ENCODE results near the gene TACR1. TPM values are rescaled to one million over a fixed set of nuclear protein-coding genes. Genes with fewer than 3 reads are reported as not detected.
A peak's percentile ranks its signal among the peaks of the same experiment; 100 is the strongest.

The TACR1 gene
- total and polyA plus RNA-seq, 2 experiments from 2014 or later = 3.5 to 7.3 TPM

DNA sequence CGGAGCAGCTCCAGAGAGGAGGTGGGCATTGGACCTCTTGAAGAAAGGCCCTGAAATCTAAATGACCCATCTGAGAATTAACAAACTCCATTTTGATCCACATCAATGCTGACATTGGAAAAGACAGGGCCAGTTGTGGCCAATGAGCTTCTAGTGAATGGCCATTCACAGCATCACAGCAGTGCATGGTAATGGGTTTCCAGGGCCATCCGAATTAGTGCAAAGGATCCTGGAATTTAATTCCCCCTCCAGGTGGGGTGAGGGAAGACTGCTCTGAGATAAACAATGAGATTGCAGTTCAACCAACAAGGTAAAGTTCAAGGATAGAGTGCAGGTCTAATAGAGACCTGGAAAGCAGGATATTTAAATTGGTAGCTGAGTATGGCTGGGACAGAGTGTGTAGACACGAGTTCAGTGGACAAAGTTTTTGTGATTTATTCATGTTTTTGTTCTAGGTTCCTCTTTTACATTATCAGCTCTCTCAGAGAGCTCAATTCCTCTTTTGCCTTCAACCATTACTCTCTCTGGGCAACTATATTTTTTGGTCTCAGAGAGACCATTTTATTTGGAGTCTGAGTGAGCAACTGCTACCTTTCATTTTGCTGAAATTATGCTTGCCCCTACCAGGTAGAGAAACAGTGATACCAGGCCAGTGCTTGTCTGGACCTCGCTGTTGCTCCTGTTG, 5.0 kb downstream of the TACR1 start:
- no peak overlapping the region for H3K27ac Mint-ChIP-seq
- Histone ChIP-seq H3K4me1 (ENCODE audit: insufficient read depth) (peaks cover 42% of the 10 kb centered on the region), H3K36me3 (ENCODE audit: insufficient read depth) (0 out of 2 replicates have a peak, but pooled peaks cover 2% of the 10 kb centered on the region), H4K20me1 (replicated peaks; ENCODE audit: insufficient read depth) (no peaks in the 10 kb centered on the region), H3K27ac (ENCODE audit: low read depth) (no peak overlapping the region), H2AFZ (no peak overlapping the region), H3K27me3 (ENCODE audit: insufficient read depth) (peaks cover 40% of the 10 kb centered on the region), H3K4me3 (no peak overlapping the region), H3F3A (replicated peaks; ENCODE audit: low read depth) (peaks cover 9% of the 10 kb centered on the region; the same call in 1 of the 2 replicates), H3K4me2 (no peak overlapping the region), H3K9me2 (ENCODE audit: insufficient read depth) (no peaks in the 10 kb centered on the region), H3K79me2 (replicated peaks; ENCODE audit: insufficient read depth) (no peaks in the 10 kb centered on the region)
- ATAC-seq = peak; percentile 38
- peaks cover 39% of the 10 kb centered on the region for H3K4me1 Mint-ChIP-seq
- H3K9me3 Mint-ChIP-seq = no peaks in the 10 kb centered on the region
- TF ChIP-seq EZH2 (IDR thresholded peaks at IDR 0.05; ENCODE audit: low read depth, unreplicated experiment) (no peak), STAT1 (IDR thresholded peaks at IDR 0.05; ENCODE audit: unreplicated experiment) (no peak), ZNF331 (CRISPR knock-in tag; IDR thresholded peaks at IDR 0.05; ENCODE audit: low read depth) (no peak), NANOG (IDR thresholded peaks at IDR 0.05; ENCODE audit: borderline replicate concordance) (no peak), ZNF114 (CRISPR knock-in tag; IDR thresholded peaks at IDR 0.05) (no peak), EZH2phosphoT487 (IDR thresholded peaks at IDR 0.05; ENCODE audit: unreplicated experiment) (no peak), CREB1 (CRISPR knock-in tag; IDR thresholded peaks at IDR 0.05; ENCODE audit: low read depth) (no peak), JUNB (IDR thresholded peaks at IDR 0.05; ENCODE audit: unreplicated experiment) (no peak), POLR2AphosphoS5 (IDR thresholded peaks at IDR 0.05; ENCODE audit: low read depth) (no peak), ZNF462 (CRISPR knock-in tag; IDR thresholded peaks at IDR 0.05) (no peak)
- TF ChIP-seq, protein P1, sequence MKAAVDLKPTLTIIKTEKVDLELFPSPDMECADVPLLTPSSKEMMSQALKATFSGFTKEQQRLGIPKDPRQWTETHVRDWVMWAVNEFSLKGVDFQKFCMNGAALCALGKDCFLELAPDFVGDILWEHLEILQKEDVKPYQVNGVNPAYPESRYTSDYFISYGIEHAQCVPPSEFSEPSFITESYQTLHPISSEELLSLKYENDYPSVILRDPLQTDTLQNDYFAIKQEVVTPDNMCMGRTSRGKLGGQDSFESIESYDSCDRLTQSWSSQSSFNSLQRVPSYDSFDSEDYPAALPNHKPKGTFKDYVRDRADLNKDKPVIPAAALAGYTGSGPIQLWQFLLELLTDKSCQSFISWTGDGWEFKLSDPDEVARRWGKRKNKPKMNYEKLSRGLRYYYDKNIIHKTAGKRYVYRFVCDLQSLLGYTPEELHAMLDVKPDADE (IDR thresholded peaks at IDR 0.05) = no peak
- TF ChIP-seq, protein P2, sequence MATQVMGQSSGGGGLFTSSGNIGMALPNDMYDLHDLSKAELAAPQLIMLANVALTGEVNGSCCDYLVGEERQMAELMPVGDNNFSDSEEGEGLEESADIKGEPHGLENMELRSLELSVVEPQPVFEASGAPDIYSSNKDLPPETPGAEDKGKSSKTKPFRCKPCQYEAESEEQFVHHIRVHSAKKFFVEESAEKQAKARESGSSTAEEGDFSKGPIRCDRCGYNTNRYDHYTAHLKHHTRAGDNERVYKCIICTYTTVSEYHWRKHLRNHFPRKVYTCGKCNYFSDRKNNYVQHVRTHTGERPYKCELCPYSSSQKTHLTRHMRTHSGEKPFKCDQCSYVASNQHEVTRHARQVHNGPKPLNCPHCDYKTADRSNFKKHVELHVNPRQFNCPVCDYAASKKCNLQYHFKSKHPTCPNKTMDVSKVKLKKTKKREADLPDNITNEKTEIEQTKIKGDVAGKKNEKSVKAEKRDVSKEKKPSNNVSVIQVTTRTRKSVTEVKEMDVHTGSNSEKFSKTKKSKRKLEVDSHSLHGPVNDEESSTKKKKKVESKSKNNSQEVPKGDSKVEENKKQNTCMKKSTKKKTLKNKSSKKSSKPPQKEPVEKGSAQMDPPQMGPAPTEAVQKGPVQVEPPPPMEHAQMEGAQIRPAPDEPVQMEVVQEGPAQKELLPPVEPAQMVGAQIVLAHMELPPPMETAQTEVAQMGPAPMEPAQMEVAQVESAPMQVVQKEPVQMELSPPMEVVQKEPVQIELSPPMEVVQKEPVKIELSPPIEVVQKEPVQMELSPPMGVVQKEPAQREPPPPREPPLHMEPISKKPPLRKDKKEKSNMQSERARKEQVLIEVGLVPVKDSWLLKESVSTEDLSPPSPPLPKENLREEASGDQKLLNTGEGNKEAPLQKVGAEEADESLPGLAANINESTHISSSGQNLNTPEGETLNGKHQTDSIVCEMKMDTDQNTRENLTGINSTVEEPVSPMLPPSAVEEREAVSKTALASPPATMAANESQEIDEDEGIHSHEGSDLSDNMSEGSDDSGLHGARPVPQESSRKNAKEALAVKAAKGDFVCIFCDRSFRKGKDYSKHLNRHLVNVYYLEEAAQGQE (IDR thresholded peaks at IDR 0.05; ENCODE audit: unreplicated experiment) = no peak
- TF ChIP-seq, protein P3, sequence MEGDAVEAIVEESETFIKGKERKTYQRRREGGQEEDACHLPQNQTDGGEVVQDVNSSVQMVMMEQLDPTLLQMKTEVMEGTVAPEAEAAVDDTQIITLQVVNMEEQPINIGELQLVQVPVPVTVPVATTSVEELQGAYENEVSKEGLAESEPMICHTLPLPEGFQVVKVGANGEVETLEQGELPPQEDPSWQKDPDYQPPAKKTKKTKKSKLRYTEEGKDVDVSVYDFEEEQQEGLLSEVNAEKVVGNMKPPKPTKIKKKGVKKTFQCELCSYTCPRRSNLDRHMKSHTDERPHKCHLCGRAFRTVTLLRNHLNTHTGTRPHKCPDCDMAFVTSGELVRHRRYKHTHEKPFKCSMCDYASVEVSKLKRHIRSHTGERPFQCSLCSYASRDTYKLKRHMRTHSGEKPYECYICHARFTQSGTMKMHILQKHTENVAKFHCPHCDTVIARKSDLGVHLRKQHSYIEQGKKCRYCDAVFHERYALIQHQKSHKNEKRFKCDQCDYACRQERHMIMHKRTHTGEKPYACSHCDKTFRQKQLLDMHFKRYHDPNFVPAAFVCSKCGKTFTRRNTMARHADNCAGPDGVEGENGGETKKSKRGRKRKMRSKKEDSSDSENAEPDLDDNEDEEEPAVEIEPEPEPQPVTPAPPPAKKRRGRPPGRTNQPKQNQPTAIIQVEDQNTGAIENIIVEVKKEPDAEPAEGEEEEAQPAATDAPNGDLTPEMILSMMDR (conservative IDR thresholded peaks at IDR 0.05; ENCODE audit: low read depth in 2 of 2) = no peak
- no peaks in the 10 kb centered on the region for H3K36me3 Mint-ChIP-seq (ENCODE audit: low read depth)
- H3K27me3 Mint-ChIP-seq (ENCODE audit: insufficient read depth, low read depth, poor library complexity) = peaks cover 27% of the 10 kb centered on the region
- no peak overlapping the region for H3K4me3 Mint-ChIP-seq
- DNase-seq (ENCODE audit: low spot score) = peak; percentile 26

Data from GM23338 (cell line).